ENCODE measurements around the gene ADIPOQ. TPM values are rescaled to one million over a fixed set of nuclear protein-coding genes. Genes with fewer than 3 reads are reported as not detected.
"Not testable (repeated sequence)": the region's sequence is repeated elsewhere in the genome, so short reads cannot be mapped to it uniquely, and the experiment has no call there.

ADIPOQ gene
- total RNA-seq, 1 donor from 2014 or later: not detected

DNA sequence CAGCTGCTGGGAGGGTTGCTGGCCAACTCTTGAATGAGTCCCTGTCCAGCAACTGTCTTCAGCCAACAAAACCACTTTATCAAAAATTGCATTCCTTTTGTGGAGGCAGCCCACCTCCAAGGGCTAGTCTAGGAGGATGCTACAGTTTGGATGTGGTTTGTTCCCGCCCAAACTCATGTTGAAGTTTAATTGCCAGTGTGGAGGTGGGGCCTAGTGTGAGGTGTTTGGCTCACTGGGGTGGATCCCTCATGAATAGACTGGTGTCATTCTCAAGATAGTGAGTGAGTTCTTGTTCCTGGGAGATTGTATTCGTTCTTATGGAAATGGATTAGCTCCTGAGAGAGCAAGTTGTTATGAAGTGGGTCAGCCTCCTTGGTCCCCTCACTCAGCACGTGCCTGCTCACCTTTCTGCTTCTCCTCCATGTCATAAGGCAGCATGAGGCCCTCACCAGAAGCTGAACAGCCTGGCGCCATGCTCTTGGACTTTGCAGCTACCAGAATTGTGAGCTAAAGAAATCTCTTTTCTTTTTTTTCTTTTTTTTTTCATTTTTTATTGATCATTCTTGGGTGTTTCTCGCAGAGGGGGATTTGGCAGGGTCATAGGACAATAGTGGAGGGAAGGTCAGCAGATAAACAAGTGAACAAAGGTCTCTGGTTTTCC, 32.0 kb upstream of the ADIPOQ start:
- Histone ChIP-seq H3K36me3 (no peaks in the 10 kb centered on the region), H3K9ac (no peak overlapping the region), H4K20me1 (ENCODE audit: low read depth) (no peaks in the 10 kb centered on the region), H3K27me3 (no peaks in the 10 kb centered on the region), H3K4me2 (no peak overlapping the region), H2AFZ (replicated peaks) (no peak overlapping the region), H3F3A (ENCODE audit: low read depth) (peaks cover 17% of the 10 kb centered on the region), H3K79me2 (ENCODE audit: low read depth) (peaks cover 11% of the 10 kb centered on the region), H3K4me1 (peaks cover 12% of the 10 kb centered on the region), H3K4me3 (no peak overlapping the region), H3K27ac (no peak overlapping the region), H3K9me3 (ENCODE audit: low read depth) (no peaks in the 10 kb centered on the region)
- Mint-ChIP-seq H3K27ac (no peak overlapping the region), H3K4me1 (peaks cover 10% of the 10 kb centered on the region), H3K27me3 (ENCODE audit: insufficient read depth, low read depth) (peaks cover 7% of the 10 kb centered on the region), H3K36me3 (no peaks in the 10 kb centered on the region), H3K9me3 (no peaks in the 10 kb centered on the region), H3K4me3 (no peak overlapping the region)
- DNase-seq (ENCODE audit: low spot score): no peak
- TF ChIP-seq EZH2 (IDR thresholded peaks at IDR 0.05) (no peak), CTCF (IDR thresholded peaks at IDR 0.05) (no peak), EZH2phosphoT487 (IDR thresholded peaks at IDR 0.05) (no peak)

DNA sequence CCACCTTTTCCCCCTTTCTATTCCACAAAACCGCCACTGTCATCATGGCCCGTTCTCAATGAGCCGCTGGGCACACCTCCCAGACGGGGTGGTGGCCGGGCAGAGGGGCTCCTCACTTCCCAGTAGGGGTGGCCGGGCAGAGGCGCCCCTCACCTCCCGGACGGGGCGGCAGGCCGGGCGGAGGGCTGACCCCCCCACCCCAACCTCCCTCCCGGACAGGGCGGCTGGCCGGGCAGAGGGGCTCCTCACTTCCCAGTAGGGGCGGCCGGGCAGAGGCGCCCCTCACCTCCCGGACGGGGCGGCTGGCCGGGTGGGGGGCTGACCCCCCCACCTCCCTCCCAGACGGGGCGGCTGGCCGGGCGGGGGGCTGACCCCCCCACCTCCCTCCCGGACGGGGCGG, 31.2 kb upstream of the ADIPOQ start:
- H3K27ac Mint-ChIP-seq; H3K79me2 ChIP-seq (ENCODE audit: low read depth); H3K9ac ChIP-seq; H3K27ac ChIP-seq; H3K4me3 Mint-ChIP-seq; H3K9me3 ChIP-seq (ENCODE audit: low read depth); H3K9me3 Mint-ChIP-seq; H2AFZ ChIP-seq (replicated peaks); H3K4me3 ChIP-seq; H3K4me1 Mint-ChIP-seq; H3K27me3 ChIP-seq; DNase-seq (ENCODE audit: low spot score); H3K27me3 Mint-ChIP-seq (ENCODE audit: insufficient read depth, low read depth); H3K4me2 ChIP-seq; H3K36me3 ChIP-seq; H3K36me3 Mint-ChIP-seq; H4K20me1 ChIP-seq (ENCODE audit: low read depth): not testable (repeated sequence)
- Histone ChIP-seq H3K4me1 (peaks cover 12% of the 10 kb centered on the region), H3F3A (ENCODE audit: low read depth) (peaks cover 15% of the 10 kb centered on the region)

- Histone ChIP-seq H4K20me1 (ENCODE audit: low read depth) (no peaks in the 10 kb centered on the region), H3K4me2 (no peak overlapping the region), H3K27me3 (no peaks in the 10 kb centered on the region), H3K9me3 (ENCODE audit: low read depth) (no peaks in the 10 kb centered on the region), H3K79me2 (ENCODE audit: low read depth) (no peaks in the 10 kb centered on the region), H3K9ac (no peak overlapping the region), H3K4me3 (no peak overlapping the region), H3K27ac (no peak overlapping the region), H3K4me1 (peaks cover 6% of the 10 kb centered on the region), H3F3A (ENCODE audit: low read depth) (no peaks in the 10 kb centered on the region), H3K36me3 (no peaks in the 10 kb centered on the region), H2AFZ (replicated peaks) (no peak overlapping the region)
- Mint-ChIP-seq H3K27ac (no peak overlapping the region), H3K4me3 (no peak overlapping the region), H3K36me3 (no peaks in the 10 kb centered on the region), H3K4me1 (no peaks in the 10 kb centered on the region), H3K27me3 (ENCODE audit: insufficient read depth, low read depth) (peaks cover 7% of the 10 kb centered on the region), H3K9me3 (no peaks in the 10 kb centered on the region)
- no peak for TF ChIP-seq EZH2 (IDR thresholded peaks at IDR 0.05)
- TF ChIP-seq CTCF (IDR thresholded peaks at IDR 0.05): no peak
- no peak for TF ChIP-seq EZH2phosphoT487 (IDR thresholded peaks at IDR 0.05)
- no peak for DNase-seq (ENCODE audit: low spot score)
Observed at GRCh38 chr3:186814100-186814499, 28.4 kb upstream of the ADIPOQ start.

DNA sequence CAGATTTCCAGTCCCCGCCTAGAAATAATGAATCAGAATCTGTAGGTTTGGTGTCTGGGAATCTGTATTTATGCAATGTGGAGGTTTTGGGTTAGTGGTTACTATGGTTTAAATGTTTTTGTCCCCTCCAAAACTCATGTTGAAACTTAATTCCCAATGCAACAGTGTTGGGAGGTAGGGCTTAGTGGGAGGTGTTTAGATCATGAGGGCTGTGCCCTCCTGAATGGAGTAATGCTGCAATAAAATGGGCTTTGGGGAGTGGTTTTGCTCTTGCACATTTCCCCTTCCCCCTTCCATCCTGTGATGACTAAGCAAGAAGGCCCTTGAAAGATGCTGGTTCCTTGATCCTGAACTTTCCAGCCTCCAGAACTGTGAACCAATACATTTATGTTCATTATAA, 27.1 kb upstream of the ADIPOQ start:
- Histone ChIP-seq H3K36me3 (no peaks in the 10 kb centered on the region), H3K79me2 (ENCODE audit: low read depth) (no peaks in the 10 kb centered on the region), H3K4me2 (no peak overlapping the region), H3K4me1 (peaks cover 6% of the 10 kb centered on the region), H4K20me1 (ENCODE audit: low read depth) (no peaks in the 10 kb centered on the region), H3F3A (ENCODE audit: low read depth) (no peaks in the 10 kb centered on the region), H3K27me3 (no peaks in the 10 kb centered on the region), H3K27ac (no peak overlapping the region), H3K9ac (no peak overlapping the region), H3K4me3 (no peak overlapping the region), H2AFZ (replicated peaks) (no peak overlapping the region), H3K9me3 (ENCODE audit: low read depth) (no peaks in the 10 kb centered on the region)
- H3K9me3 Mint-ChIP-seq: no peaks in the 10 kb centered on the region
- TF ChIP-seq CTCF (IDR thresholded peaks at IDR 0.05): no peak
- no peak for TF ChIP-seq EZH2phosphoT487 (IDR thresholded peaks at IDR 0.05)
- no peak for TF ChIP-seq EZH2 (IDR thresholded peaks at IDR 0.05)
- H3K4me1 Mint-ChIP-seq: no peaks in the 10 kb centered on the region
- H3K4me3 Mint-ChIP-seq: no peak overlapping the region
- no peaks in the 10 kb centered on the region for H3K36me3 Mint-ChIP-seq
- DNase-seq (ENCODE audit: low spot score): no peak
- H3K27me3 Mint-ChIP-seq (ENCODE audit: insufficient read depth, low read depth): peaks cover 6% of the 10 kb centered on the region
- H3K27ac Mint-ChIP-seq: no peak overlapping the region

All from neural progenitor cell (in vitro differentiated cells).